Heart right ventricle (tissue), 16 donors: ENCODE data around the gene DTX1. TPM values are rescaled to one million over a fixed set of nuclear protein-coding genes. Genes with fewer than 3 reads are reported as not detected.

Experiments used
- ATAC-seq, 8 donors: fragments of 200-7000 bp; cut with Tn5 transposase; one replicate each; pipeline ENCODE4 v1.9.1; 2020; ENCODE audit warnings: mild to moderate bottlenecking in 8 of 8, moderate library complexity in 8 of 8, moderate number of reproducible peaks in 1 of 8
- DNase-seq, 2 donors: peaks; one replicate each; pipeline ENCODE4 v3.0.0-alpha.2; 2020
- H3K27ac ChIP-seq, 10 donors: fragments of 200-600 bp; sonication (generic) in 2 of 10; one replicate each; pipeline versions ENCODE4 v1.5.0 to v1.8.0; 2020 to 2022; ENCODE audit warnings: mild to moderate bottlenecking in 3 of 10
- H3K27me3 ChIP-seq, 7 donors: fragments of 200-600 bp; one replicate each; pipeline ENCODE4 v1.8.0; 2021 to 2022; ENCODE audit warnings: mild to moderate bottlenecking in 2 of 7
- H3K36me3 ChIP-seq, 9 donors: fragments of 200-600 bp; sonication (generic) in 1 of 9; one replicate each; pipeline versions ENCODE4 v1.5.0 to v1.8.0; 2020 to 2022; ENCODE audit warnings: mild to moderate bottlenecking in 2 of 9
- H3K4me1 ChIP-seq, 9 donors: fragments of 200-600 bp; sonication (generic) in 1 of 9; one replicate each; pipeline versions ENCODE4 v1.5.0 to v1.8.0; 2020 to 2022; ENCODE audit warnings: mild to moderate bottlenecking in 4 of 9
- H3K4me3 ChIP-seq, 10 donors: fragments of 200-600 bp; sonication (generic) in 2 of 10; one replicate each; pipeline versions ENCODE4 v1.5.0 to v1.8.0; 2020 to 2022; ENCODE audit warnings: mild to moderate bottlenecking in 7 of 10, moderate library complexity in 2 of 10
- H3K9me3 ChIP-seq, 11 donors: fragments of 200-600 bp in 10 of 11; sonication (generic) in 2 of 11; one replicate each; pipeline versions ENCODE4 v1.5.0 to v1.8.0; 2013 to 2022; ENCODE audit warnings: mild to moderate bottlenecking in 2 of 11, control low read depth in 1 of 11, moderate library complexity in 1 of 11
- CTCF ChIP-seq, 9 donors: fragments of 200-600 bp; sonication (generic) in 2 of 9; IDR thresholded peaks; one replicate each; pipeline versions ENCODE4 v1.5.0 to v1.8.0; 2021 to 2022; ENCODE audit warnings: antibody characterized with exemption in 9 of 9, mild to moderate bottlenecking in 5 of 9, moderate library complexity in 1 of 9
- WGBS, 2 donors: extraction: QIAGEN DNeasy Blood & Tissue Kit; methylation state at CpG; one replicate each; pipeline ENCODE4 v1.1.7; 2013; ENCODE audit warnings: inconsistent platforms in 1 of 2; 5-methylcytosine and 5-hydroxymethylcytosine counted together
- intact Hi-C, 10 donors: fragments of 100-400 bp; cut with DNase I; formaldehyde crosslinking; loops; one replicate each; pipeline versions ENCODE4 v1.11.1 to v1.14.2; 2022
- polyA plus RNA-seq, 2 donors: library from polyadenylated mRNA; stranded (reverse); fragments of 200-250 nt; gene quantifications; one replicate each; pipeline ENCODE4 v1.2.3, GENCODE V29; 2013
- total RNA-seq, 10 donors: library from RNA; stranded (reverse); fragmentation: NEBNext Ultra II Directional in 3 of 10; extraction: Animal tissue kit (Norgen Biotek cat#: 25700) in 3 of 10; gene quantifications; one replicate each; pipeline versions ENCODE4 v1.2.1 to v1.2.4, GENCODE V29; 2021 to 2023
- donor health status: Arrhythmogenic right ventricular cardiomyopathy.
- donor health status: ischemic (EF 13 %, LVEDD 7.1; RV severe dilation, severe dysfunction).
- donor health status: healthy with polysubstance abuse.
- donor health status: DM: no; HTN: yes; CAD: no.
- donor health status: DM: no; HTN: no; CAD: no.
- donor health status: ischemic (EF 25% LVEDD 6.9; RV normal size, moderate dysfunction).
- donor health status: ischemic (EF 25% LVEDD 5.7; RV mildly dilated, moderate dysfunction).
- donor health status: healthy.
- donor health status: DM: yes; HTN: yes; CAD: no.
- donor health status: Ischemic cardiomyopathy.
- donor health status: ischemic (EF 35%, LVEDD 5.7; RV mildly dilated, moderate dysfunction).
- donor health status: nonischemic (EF 11% LVEDD 7.7; RV severe dilation, severe dysfunction).
- donor health status: DM: yes; HTN: yes; CAD: no.
- donor health status: PGD.
- donor health status: ischemic (EF 29% LVEDD 5.4; RV normal size, mild dysfunction).
- donor health status: nonischemic (EF 23%, LVEDD 6.1; RV moderate dilation, normal function).

DTX1 gene
- total and polyA plus RNA-seq, 12 donors = 0.94 to 6.4 (median 1.5) TPM

- Histone ChIP-seq H3K27ac (no peak overlapping the region), H3K27me3 (peaks cover 0 to 89% (median 46%) of the 10 kb centered on the region in 7 donors), H3K4me3 (no peak overlapping the region), H3K36me3 (no peaks in the 10 kb centered on the region), H3K9me3 (no peaks in the 10 kb centered on the region), H3K4me1 (peaks cover 0 to 4% (median 0%) of the 10 kb centered on the region in 9 donors)
- ATAC-seq (no peak), DNase-seq (no peak)
- TF ChIP-seq CTCF (IDR thresholded peaks at IDR 0.05) = no peak
- intact Hi-C loops = no loop called here
- WGBS, 2 donors = 52 to 69% methylated on average over 5 of the region's 5 CpGs
Measured at GRCh38 chr12:113087193-113087592, 30.7 kb downstream of the DTX1 start.

GRCh38 chr12:113088037-113088436 lies 31.5 kb downstream of the DTX1 start:
- Histone ChIP-seq H3K4me3 (no peak overlapping the region), H3K9me3 (no peaks in the 10 kb centered on the region), H3K27me3 (peaks cover 0 to 87% (median 52%) of the 10 kb centered on the region in 7 donors), H3K36me3 (no peaks in the 10 kb centered on the region), H3K27ac (no peak overlapping the region), H3K4me1 (peaks cover 0 to 10% (median 3%) of the 10 kb centered on the region in 9 donors)
- WGBS, 2 donors = 93 to 96% methylated on average over 3 of the region's 3 CpGs
- TF ChIP-seq CTCF (IDR thresholded peaks at IDR 0.05) = no peak
- intact Hi-C loops = no loop called here
- ATAC-seq (no peak), DNase-seq (no peak)

GRCh38 chr12:113088971-113089756 lies 32.6 kb downstream of the DTX1 start:
- intact Hi-C loops = no loop called here
- H3K36me3 ChIP-seq = no peaks in the 10 kb centered on the region
- H3K27ac ChIP-seq = no peak overlapping the region
- H3K4me3 ChIP-seq = no peak overlapping the region
- H3K9me3 ChIP-seq = no peaks in the 10 kb centered on the region
- no peak for DNase-seq
- no peak for ATAC-seq
- peaks cover 0 to 10% (median 5%) of the 10 kb centered on the region in 9 donors for H3K4me1 ChIP-seq
- TF ChIP-seq CTCF (IDR thresholded peaks at IDR 0.05) = no peak
- 75 to 78% methylated on average over 13 of the region's 13 CpGs for WGBS, 2 donors
- peaks cover 0 to 89% (median 52%) of the 10 kb centered on the region in 7 donors for H3K27me3 ChIP-seq

- Histone ChIP-seq H3K27ac (no peak overlapping the region), H3K36me3 (no peaks in the 10 kb centered on the region), H3K4me1 (peaks cover 0 to 10% (median 5%) of the 10 kb centered on the region in 9 donors), H3K9me3 (no peaks in the 10 kb centered on the region), H3K27me3 (peaks cover 0 to 87% (median 48%) of the 10 kb centered on the region in 7 donors), H3K4me3 (no peak overlapping the region)
- no peak for TF ChIP-seq CTCF (IDR thresholded peaks at IDR 0.05)
- DNase-seq (no peak), ATAC-seq (no peak)
- intact Hi-C loops = loop anchor here in 1 of 10 donors (5.0 kb wide), 1 partner anchor 33 kb away; the partner anchor contains the start of gene DTX1
Measured at GRCh38 chr12:113089839-113090238, 33.3 kb downstream of the DTX1 start.
